Measurements from ENCODE around the gene CASQ2. TPM values are rescaled to one million over a fixed set of nuclear protein-coding genes. Genes with fewer than 3 reads are reported as not detected.

The CASQ2 gene
- total RNA-seq, 4 donors from 2014 or later: 1.1 to 3.9 (median 1.5) TPM

DNA sequence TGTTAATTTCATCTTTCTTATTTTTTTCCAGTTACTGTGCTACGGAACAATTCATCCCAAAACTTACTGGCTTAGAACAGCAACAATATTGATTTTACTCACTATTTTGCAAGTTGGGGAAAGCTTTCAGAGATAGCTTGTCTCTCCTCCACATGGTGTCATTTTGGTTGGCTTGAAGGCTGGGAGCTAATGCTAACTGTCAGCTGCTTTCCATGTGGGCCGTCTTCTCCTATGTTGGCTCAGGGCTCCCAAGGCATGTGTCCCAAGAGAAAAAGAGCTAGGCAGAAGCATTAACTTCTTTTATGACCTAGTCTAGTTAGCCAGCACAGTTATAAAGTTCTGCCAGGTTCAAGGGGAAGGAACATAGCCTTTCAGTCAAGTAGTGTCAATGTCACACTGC lies 33.9 kb upstream of the CASQ2 start:
- Histone ChIP-seq H3K27me3 (no peaks in the 10 kb centered on the region), H3K9me3 (no peaks in the 10 kb centered on the region), H3K36me3 (no peaks in the 10 kb centered on the region), H3K4me1 (no peaks in the 10 kb centered on the region), H3K27ac (no peak overlapping the region), H3K4me3 (replicated peaks in 1 of 3) (no peak overlapping the region)
- no peak for TF ChIP-seq POLR2A (IDR thresholded peaks at IDR 0.05)
- TF ChIP-seq, protein P1, sequence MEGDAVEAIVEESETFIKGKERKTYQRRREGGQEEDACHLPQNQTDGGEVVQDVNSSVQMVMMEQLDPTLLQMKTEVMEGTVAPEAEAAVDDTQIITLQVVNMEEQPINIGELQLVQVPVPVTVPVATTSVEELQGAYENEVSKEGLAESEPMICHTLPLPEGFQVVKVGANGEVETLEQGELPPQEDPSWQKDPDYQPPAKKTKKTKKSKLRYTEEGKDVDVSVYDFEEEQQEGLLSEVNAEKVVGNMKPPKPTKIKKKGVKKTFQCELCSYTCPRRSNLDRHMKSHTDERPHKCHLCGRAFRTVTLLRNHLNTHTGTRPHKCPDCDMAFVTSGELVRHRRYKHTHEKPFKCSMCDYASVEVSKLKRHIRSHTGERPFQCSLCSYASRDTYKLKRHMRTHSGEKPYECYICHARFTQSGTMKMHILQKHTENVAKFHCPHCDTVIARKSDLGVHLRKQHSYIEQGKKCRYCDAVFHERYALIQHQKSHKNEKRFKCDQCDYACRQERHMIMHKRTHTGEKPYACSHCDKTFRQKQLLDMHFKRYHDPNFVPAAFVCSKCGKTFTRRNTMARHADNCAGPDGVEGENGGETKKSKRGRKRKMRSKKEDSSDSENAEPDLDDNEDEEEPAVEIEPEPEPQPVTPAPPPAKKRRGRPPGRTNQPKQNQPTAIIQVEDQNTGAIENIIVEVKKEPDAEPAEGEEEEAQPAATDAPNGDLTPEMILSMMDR (IDR thresholded peaks at IDR 0.05): no peak
- intact Hi-C loops (cut with DNase I): no loop called here
- 76 to 87% methylated on average over 2 of the region's 2 CpGs for WGBS, 2 donors
- no peak for DNase-seq

DNA sequence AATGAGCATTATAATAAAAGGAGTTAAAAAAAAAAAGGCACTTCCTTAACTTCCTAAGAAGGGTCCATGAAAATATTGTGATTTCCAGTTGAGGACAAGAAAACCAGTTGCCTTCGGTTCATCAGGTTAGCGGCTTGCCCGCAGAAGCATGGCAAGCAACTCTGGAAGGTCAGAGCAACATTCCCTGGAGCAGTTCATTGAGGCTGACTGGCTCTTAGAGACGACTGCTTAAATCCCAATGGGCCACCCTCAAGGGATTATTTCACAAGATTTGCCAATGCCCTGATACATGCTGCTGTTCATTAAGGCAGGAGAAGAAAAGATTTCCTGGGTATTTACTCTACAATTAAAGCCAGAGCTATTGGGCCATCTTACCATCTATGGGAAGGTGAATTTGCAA lies 29.0 kb upstream of the CASQ2 start:
- 81 to 86% methylated on average over 4 of the region's 4 CpGs for WGBS, 2 donors
- intact Hi-C loops (cut with DNase I): no loop called here

DNA sequence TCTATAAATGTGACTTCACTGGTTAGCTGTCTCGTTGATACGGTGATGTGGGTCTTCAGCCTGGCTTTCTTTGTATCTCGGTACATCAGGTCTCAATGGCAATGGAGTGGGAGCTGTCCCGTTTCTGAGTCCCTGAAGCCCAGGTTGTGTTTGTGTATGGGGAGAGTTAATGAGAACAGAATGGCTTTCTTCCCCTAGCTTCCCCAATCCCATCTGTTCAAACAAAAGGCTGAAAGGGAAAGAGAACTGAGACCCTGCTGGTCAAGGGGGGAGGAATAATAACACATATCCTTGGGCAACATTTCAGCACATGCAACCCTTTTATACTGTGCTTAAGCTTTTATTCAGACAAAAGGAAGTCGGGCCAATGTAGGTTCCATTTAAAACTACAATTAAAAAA lies 28.4 kb upstream of the CASQ2 start:
- H3K9me3 ChIP-seq: no peaks in the 10 kb centered on the region
- intact Hi-C loops (cut with DNase I): no loop called here
- H3K27ac ChIP-seq: no peak overlapping the region
- TF ChIP-seq, protein P1 (IDR thresholded peaks at IDR 0.05): no peak
- TF ChIP-seq POLR2A (IDR thresholded peaks at IDR 0.05): no peak
- H3K4me1 ChIP-seq: no peaks in the 10 kb centered on the region
- DNase-seq: no peak
- no peaks in the 10 kb centered on the region for H3K36me3 ChIP-seq
- H3K4me3 ChIP-seq (replicated peaks in 1 of 3): no peak overlapping the region
- H3K27me3 ChIP-seq: peaks cover 5% of the 10 kb centered on the region
- 57 to 64% methylated on average over 5 of the region's 5 CpGs for WGBS, 2 donors

More for the DNA sequence above, 29.0 kb upstream of the CASQ2 start:
- TF ChIP-seq, protein P1 (IDR thresholded peaks at IDR 0.05): no peak
- TF ChIP-seq POLR2A (IDR thresholded peaks at IDR 0.05): no peak
- no peak for DNase-seq
- Histone ChIP-seq H3K4me3 (replicated peaks in 1 of 3) (no peak overlapping the region), H3K36me3 (no peaks in the 10 kb centered on the region), H3K27me3 (peaks cover 5% of the 10 kb centered on the region), H3K4me1 (no peaks in the 10 kb centered on the region), H3K27ac (no peak overlapping the region), H3K9me3 (no peaks in the 10 kb centered on the region)

DNA sequence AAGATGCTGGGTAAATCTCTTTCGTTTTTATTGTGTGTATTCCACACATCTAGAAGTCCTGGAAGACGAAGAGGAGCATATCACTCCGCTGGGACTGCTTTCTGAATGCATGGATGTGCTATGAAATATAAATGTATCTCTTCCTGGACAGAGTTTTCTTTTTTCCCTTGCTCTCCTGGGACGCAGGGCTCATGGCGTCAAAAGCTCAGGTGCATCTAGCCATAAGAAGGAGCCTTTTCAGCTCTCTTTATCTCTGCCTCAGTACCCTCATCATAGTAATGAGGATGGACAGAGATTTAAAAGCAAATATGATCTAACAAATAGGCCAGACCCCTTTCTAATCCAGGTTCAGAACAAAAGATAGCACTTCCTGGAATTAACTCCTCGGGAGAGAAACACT lies 27.5 kb upstream of the CASQ2 start:
- Histone ChIP-seq H3K27me3 (peaks cover 5% of the 10 kb centered on the region), H3K36me3 (no peaks in the 10 kb centered on the region), H3K4me3 (replicated peaks in 1 of 3) (no peak overlapping the region), H3K4me1 (no peaks in the 10 kb centered on the region), H3K27ac (no peak overlapping the region), H3K9me3 (no peaks in the 10 kb centered on the region)
- intact Hi-C loops (cut with DNase I): no loop called here
- WGBS, 2 donors: 79 to 86% methylated on average over 6 of the region's 6 CpGs
- DNase-seq: no peak
- TF ChIP-seq, protein P1 (IDR thresholded peaks at IDR 0.05): no peak
- TF ChIP-seq POLR2A (IDR thresholded peaks at IDR 0.05): no peak

DNA sequence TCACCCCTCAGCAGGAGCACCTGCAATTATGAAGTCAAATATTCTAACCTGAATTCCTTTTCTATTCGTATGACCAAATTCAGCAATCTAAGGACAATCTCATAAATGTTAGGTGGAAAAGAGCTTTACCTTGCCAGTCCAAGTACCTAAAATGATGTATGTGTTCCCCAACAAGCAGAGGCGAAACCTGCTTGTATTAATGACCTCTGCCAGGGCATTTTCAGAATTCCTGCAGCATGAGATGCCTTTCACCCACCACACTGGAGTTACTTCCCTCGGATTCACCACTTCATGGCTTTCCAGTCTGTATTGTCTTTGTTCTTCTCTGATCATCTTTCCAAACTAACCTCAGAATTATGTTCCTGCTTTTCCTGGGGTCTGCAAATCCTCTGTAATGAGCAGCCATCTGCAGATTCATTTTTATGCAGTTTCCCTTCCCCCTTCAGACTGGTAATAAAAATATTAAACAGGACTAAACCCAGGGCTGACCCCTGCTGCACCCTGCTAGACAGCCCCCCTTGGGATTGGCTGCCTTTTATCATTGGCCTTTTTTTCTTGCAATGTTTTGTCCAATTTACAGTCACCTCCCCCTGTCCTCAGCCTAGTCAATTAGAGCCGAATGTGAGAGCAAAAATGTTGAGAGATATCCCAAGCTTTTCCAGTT lies 26.6 kb upstream of the CASQ2 start:
- Histone ChIP-seq H3K36me3 (no peaks in the 10 kb centered on the region), H3K4me3 (replicated peaks in 1 of 3) (no peak overlapping the region), H3K9me3 (no peaks in the 10 kb centered on the region), H3K4me1 (no peaks in the 10 kb centered on the region), H3K27ac (no peak overlapping the region), H3K27me3 (peaks cover 5% of the 10 kb centered on the region)
- 64 to 71% methylated on average over 4 of the region's 4 CpGs for WGBS, 2 donors
- intact Hi-C loops (cut with DNase I): no loop called here
- TF ChIP-seq, protein P1 (IDR thresholded peaks at IDR 0.05): no peak
- TF ChIP-seq POLR2A (IDR thresholded peaks at IDR 0.05): no peak
- no peak for DNase-seq
